SK-N-SH treated with all-trans-retinoic acid at 6 μM for 48 hours (cell line): ENCODE measurements around the gene SEMA4F.
"Not testable (repeated sequence)": the region's sequence is repeated elsewhere in the genome, so short reads cannot be mapped to it uniquely, and the experiment has no call there.

Source experiments
- ATAC-seq: fragments of 200-7000 bp; cut with Tn5 transposase; 3 replicates; pipeline ENCODE4 v1.9.1; 2020; ENCODE audit warnings: mild to moderate bottlenecking, moderate library complexity
- ARNTL ChIP-seq: fragments of 450-650 bp; formaldehyde crosslinking; IDR thresholded peaks from 2 replicates; pipeline ENCODE4 v1.5.0; 2020; ENCODE audit warnings: low read depth, mild to moderate bottlenecking, moderate library complexity, borderline replicate concordance
- BACH2 ChIP-seq: fragments of 250-450 bp; sonication (Bioruptor Pico); IDR thresholded peaks from 2 replicates; pipeline ENCODE4 v1.9.0; 2021; ENCODE audit warnings: mild to moderate bottlenecking, borderline replicate concordance
- CSDC2 ChIP-seq: fragments of 250-450 bp; sonication (Bioruptor Pico); IDR thresholded peaks from 2 replicates; pipeline ENCODE4 v1.5.0; 2020; ENCODE audit warnings: mild to moderate bottlenecking, moderate library complexity
- ESRRG ChIP-seq: fragments of 250-450 bp; sonication (Bioruptor Pico); IDR thresholded peaks from 2 replicates; pipeline ENCODE4 v1.6.1; 2021; ENCODE audit warnings: mild to moderate bottlenecking
- ISL1 ChIP-seq: fragments of 250-450 bp; sonication (Bioruptor Pico); IDR thresholded peaks from 2 replicates; pipeline ENCODE4 v2.1.2; 2022; ENCODE audit warnings: mild to moderate bottlenecking, moderate library complexity
- OSR1 ChIP-seq: fragments of 250-450 bp; sonication (Bioruptor Pico); IDR thresholded peaks from 2 replicates; pipeline ENCODE4 v1.8.0; 2022; ENCODE audit warnings: moderate library complexity, mild to moderate bottlenecking, inconsistent platforms
- PPARA ChIP-seq: fragments of 250-450 bp; sonication (Bioruptor Pico); IDR thresholded peaks from 2 replicates; pipeline ENCODE4 v1.5.0; 2020; ENCODE audit warnings: mild to moderate bottlenecking, borderline replicate concordance
- RARB ChIP-seq: fragments of 250-450 bp; sonication (Bioruptor Pico); IDR thresholded peaks from 2 replicates; pipeline ENCODE4 v1.8.0; 2021; ENCODE audit warnings: mild to moderate bottlenecking, moderate library complexity
- SNAI2 ChIP-seq: fragments of 250-450 bp; sonication (Bioruptor Pico); IDR thresholded peaks from 2 replicates; pipeline ENCODE4 v1.5.0; 2020; ENCODE audit warnings: mild to moderate bottlenecking, moderate library complexity
- TCF4 ChIP-seq: fragments of 250-450 bp; sonication (Bioruptor Pico); IDR thresholded peaks from 2 replicates; pipeline ENCODE4 v1.8.0; 2021; ENCODE audit warnings: mild to moderate bottlenecking, moderate library complexity, borderline replicate concordance
- TOX ChIP-seq: fragments of 250-450 bp; sonication (Bioruptor Pico); IDR thresholded peaks from 2 replicates; pipeline ENCODE4 v1.8.0; 2021; ENCODE audit warnings: mild to moderate bottlenecking, moderate library complexity, borderline replicate concordance
- ZC3H10 ChIP-seq: fragments of 250-450 bp; sonication (Bioruptor Pico); IDR thresholded peaks from 2 replicates; pipeline ENCODE4 v1.5.1; 2021; ENCODE audit warnings: mild to moderate bottlenecking, moderate library complexity
- ZFP3 ChIP-seq: fragments of 250-450 bp; sonication (Bioruptor Pico); IDR thresholded peaks from 2 replicates; pipeline ENCODE4 v1.5.0; 2020; ENCODE audit warnings: mild to moderate bottlenecking, moderate library complexity
- ZFP30 ChIP-seq: fragments of 450-650 bp; formaldehyde crosslinking; IDR thresholded peaks from 2 replicates; pipeline ENCODE4 v1.5.0; 2022; ENCODE audit warnings: mild to moderate bottlenecking, moderate library complexity
- ZNF70 ChIP-seq: fragments of 450-650 bp; formaldehyde crosslinking; IDR thresholded peaks from 2 replicates; pipeline ENCODE4 v1.5.0; 2020; ENCODE audit warnings: mild to moderate bottlenecking, moderate library complexity
- ZNF8 ChIP-seq: fragments of 450-650 bp; formaldehyde crosslinking; IDR thresholded peaks from 2 replicates; pipeline ENCODE4 v1.5.0; 2020; ENCODE audit warnings: mild to moderate bottlenecking, moderate library complexity
- TF ChIP-seq, protein P1 (sequence below): fragments of 250-450 bp; sonication (Bioruptor Pico); IDR thresholded peaks from 2 replicates; pipeline ENCODE4 v1.5.1; 2020; ENCODE audit warnings: low read depth, mild to moderate bottlenecking, moderate library complexity
- TF ChIP-seq, protein P2 (sequence below): fragments of 250-450 bp; sonication (Bioruptor Pico); IDR thresholded peaks from 2 replicates; pipeline ENCODE4 v1.5.1; 2021; ENCODE audit warnings: mild to moderate bottlenecking, moderate library complexity
- TF ChIP-seq, protein P3 (sequence below): fragments of 250-450 bp; sonication (Bioruptor Pico); IDR thresholded peaks from 2 replicates; pipeline ENCODE4 v1.5.0; 2020; ENCODE audit warnings: mild to moderate bottlenecking, moderate library complexity
- TF ChIP-seq, protein P4 (sequence below): fragments of 250-450 bp; sonication (Bioruptor Pico); IDR thresholded peaks from 2 replicates; pipeline ENCODE4 v1.8.0; 2021; ENCODE audit warnings: low read depth, mild to moderate bottlenecking, moderate library complexity, borderline replicate concordance

The SEMA4F gene

DNA sequence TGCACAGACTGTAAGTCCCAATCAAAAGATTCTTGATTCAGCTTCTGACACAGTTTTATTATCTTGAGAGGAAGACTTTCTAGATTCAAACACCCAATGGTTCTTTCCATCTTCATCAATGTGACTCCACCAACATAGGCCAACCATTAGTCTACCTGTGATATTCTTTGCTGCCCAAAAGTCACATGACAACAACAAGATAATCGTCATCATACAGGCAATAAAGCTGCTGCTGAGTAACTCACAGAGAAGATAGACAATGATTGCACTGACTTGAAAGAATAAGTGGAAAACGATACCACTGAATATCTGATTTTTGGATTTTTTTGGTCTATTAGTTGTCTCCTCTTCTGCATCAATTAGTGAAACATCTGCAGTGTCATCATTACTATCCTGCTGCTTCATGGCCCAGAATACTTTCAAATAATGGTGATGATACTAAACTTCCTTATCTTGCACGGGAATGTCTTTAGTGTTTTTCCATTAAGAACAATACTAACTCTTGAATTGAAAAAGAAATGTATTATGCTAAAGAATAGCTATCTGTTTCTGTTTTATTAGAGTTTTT, 25.4 kb upstream of the SEMA4F start:
- TF ChIP-seq ZC3H10 (CRISPR knock-in tag): no peak
- TF ChIP-seq, protein P1, sequence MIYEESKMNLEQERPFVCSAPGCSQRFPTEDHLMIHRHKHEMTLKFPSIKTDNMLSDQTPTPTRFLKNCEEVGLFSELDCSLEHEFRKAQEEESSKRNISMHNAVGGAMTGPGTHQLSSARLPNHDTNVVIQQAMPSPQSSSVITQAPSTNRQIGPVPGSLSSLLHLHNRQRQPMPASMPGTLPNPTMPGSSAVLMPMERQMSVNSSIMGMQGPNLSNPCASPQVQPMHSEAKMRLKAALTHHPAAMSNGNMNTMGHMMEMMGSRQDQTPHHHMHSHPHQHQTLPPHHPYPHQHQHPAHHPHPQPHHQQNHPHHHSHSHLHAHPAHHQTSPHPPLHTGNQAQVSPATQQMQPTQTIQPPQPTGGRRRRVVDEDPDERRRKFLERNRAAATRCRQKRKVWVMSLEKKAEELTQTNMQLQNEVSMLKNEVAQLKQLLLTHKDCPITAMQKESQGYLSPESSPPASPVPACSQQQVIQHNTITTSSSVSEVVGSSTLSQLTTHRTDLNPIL (CRISPR knock-in tag): no peak
- TF ChIP-seq ZNF8 (CRISPR knock-in tag): no peak
- no peak for TF ChIP-seq ISL1 (CRISPR knock-in tag)
- no peak for TF ChIP-seq CSDC2 (CRISPR knock-in tag)
- no peak for TF ChIP-seq TCF4 (CRISPR knock-in tag)
- TF ChIP-seq ZNF70 (CRISPR knock-in tag): no peak
- TF ChIP-seq PPARA: no peak
- no peak for TF ChIP-seq BACH2 (CRISPR knock-in tag)
- no peak for TF ChIP-seq OSR1 (CRISPR knock-in tag)
- TF ChIP-seq RARB: no peak
- no peak for TF ChIP-seq ESRRG (CRISPR knock-in tag)
- TF ChIP-seq TOX (CRISPR knock-in tag): no peak
- TF ChIP-seq ZFP30 (CRISPR knock-in tag): no peak
- TF ChIP-seq, protein P2, sequence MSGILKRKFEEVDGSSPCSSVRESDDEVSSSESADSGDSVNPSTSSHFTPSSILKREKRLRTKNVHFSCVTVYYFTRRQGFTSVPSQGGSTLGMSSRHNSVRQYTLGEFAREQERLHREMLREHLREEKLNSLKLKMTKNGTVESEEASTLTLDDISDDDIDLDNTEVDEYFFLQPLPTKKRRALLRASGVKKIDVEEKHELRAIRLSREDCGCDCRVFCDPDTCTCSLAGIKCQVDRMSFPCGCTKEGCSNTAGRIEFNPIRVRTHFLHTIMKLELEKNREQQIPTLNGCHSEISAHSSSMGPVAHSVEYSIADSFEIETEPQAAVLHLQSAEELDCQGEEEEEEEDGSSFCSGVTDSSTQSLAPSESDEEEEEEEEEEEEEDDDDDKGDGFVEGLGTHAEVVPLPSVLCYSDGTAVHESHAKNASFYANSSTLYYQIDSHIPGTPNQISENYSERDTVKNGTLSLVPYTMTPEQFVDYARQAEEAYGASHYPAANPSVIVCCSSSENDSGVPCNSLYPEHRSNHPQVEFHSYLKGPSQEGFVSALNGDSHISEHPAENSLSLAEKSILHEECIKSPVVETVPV (CRISPR knock-in tag): no peak
- TF ChIP-seq ZFP3 (CRISPR knock-in tag): no peak
- TF ChIP-seq, protein P3, sequence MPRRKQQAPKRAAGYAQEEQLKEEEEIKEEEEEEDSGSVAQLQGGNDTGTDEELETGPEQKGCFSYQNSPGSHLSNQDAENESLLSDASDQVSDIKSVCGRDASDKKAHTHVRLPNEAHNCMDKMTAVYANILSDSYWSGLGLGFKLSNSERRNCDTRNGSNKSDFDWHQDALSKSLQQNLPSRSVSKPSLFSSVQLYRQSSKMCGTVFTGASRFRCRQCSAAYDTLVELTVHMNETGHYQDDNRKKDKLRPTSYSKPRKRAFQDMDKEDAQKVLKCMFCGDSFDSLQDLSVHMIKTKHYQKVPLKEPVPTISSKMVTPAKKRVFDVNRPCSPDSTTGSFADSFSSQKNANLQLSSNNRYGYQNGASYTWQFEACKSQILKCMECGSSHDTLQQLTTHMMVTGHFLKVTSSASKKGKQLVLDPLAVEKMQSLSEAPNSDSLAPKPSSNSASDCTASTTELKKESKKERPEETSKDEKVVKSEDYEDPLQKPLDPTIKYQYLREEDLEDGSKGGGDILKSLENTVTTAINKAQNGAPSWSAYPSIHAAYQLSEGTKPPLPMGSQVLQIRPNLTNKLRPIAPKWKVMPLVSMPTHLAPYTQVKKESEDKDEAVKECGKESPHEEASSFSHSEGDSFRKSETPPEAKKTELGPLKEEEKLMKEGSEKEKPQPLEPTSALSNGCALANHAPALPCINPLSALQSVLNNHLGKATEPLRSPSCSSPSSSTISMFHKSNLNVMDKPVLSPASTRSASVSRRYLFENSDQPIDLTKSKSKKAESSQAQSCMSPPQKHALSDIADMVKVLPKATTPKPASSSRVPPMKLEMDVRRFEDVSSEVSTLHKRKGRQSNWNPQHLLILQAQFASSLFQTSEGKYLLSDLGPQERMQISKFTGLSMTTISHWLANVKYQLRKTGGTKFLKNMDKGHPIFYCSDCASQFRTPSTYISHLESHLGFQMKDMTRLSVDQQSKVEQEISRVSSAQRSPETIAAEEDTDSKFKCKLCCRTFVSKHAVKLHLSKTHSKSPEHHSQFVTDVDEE: no peak
- TF ChIP-seq SNAI2: no peak
- TF ChIP-seq, all 23 proteins: peak for 0
- ATAC-seq: no peak

DNA sequence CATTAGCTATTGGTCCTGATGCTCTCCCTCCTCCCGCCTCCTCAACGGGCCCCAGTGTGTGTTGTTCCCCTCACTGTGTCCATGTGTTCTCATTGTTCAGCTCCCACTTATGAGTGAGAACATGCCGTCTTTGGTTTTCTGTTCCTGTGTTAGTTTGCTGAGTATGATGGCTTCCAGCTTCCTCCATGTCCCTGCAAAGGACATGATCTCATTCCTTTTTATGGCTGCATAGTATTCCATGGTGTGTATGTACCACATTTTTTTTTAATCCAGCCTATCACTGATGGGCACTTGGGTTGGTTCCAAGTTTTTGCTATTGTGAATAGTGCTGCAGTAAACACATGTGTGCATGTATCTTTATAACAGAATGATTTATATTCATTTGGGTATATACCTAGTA, 23.6 kb upstream of the SEMA4F start:
- not testable (repeated sequence) for ATAC-seq

DNA sequence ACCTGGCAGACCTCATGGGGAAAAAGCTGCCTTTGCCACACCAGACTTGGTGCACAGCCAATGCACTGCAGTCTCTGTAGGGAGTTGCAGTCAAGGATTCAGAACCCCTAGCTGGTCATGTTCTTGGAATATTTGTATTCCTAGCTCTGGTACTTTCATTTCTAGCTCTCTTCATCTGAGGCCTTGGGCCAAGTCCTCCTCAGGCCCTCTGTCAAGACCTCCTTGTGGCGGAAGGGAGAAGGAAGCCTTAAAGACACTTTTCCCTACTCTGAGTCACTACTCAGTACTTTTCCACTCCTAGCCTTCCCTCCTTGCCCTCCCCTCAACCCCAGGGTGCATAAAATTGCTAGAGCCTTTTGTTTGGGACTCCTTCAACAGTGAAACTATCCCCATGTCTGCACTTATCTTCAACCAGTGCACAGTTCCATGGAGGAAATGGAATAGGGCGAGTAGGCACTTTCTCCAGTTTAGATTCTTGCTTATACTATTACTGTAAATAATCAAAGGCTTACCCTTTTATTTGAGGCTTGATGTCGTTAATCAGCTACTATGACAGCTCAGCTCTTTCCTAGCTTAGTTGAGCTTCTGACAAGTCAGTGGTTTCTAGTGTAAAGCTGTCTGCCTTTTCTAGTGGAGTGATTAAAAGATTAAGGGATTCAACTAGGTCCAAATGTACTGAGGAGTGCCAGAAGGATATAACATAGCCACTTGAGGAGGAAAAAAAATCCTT, 21.7 kb upstream of the SEMA4F start:
- ATAC-seq: peak; percentile 82
- TF ChIP-seq, protein P1 (CRISPR knock-in tag): no peak
- TF ChIP-seq ZNF8 (CRISPR knock-in tag): no peak
- TF ChIP-seq, protein P4, sequence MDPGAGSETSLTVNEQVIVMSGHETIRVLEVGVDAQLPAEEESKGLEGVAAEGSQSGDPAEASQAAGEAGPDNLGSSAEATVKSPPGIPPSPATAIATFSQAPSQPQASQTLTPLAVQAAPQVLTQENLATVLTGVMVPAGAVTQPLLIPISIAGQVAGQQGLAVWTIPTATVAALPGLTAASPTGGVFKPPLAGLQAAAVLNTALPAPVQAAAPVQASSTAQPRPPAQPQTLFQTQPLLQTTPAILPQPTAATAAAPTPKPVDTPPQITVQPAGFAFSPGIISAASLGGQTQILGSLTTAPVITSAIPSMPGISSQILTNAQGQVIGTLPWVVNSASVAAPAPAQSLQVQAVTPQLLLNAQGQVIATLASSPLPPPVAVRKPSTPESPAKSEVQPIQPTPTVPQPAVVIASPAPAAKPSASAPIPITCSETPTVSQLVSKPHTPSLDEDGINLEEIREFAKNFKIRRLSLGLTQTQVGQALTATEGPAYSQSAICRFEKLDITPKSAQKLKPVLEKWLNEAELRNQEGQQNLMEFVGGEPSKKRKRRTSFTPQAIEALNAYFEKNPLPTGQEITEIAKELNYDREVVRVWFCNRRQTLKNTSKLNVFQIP (CRISPR knock-in tag): no peak
- no peak for TF ChIP-seq ZNF70 (CRISPR knock-in tag)
- no peak for TF ChIP-seq ARNTL (CRISPR knock-in tag)
- TF ChIP-seq PPARA: no peak
- no peak for TF ChIP-seq OSR1 (CRISPR knock-in tag)
- no peak for TF ChIP-seq TOX (CRISPR knock-in tag)
